Activated T-helper 17 cell treated with anti-CD3 and anti-CD28 coated beads, Interleukin-2, amount 50 U/mL, for 72 hours (primary cell): Measurements from ENCODE around the gene SETD2. TPM values are rescaled to one million over a fixed set of nuclear protein-coding genes. Genes with fewer than 3 reads are reported as not detected.
A peak's percentile ranks its signal among the peaks of the same experiment; 100 is the strongest.

Experiments
- ATAC-seq: fragments of 150-1000 bp; cut with Tn5 transposase; replicated peaks from 2 replicates; pipeline ENCODE4 v1.10.0; 2021; ENCODE audit warnings: mild to moderate bottlenecking, moderate library complexity
- H3K27ac Mint-ChIP-seq: one replicate; pipeline ENCODE4 v1.8.0; 2022; ENCODE audit warnings: mixed read lengths
- H3K27me3 Mint-ChIP-seq: one replicate; pipeline ENCODE4 v1.8.0; 2022; ENCODE audit warnings: mixed read lengths
- H3K36me3 Mint-ChIP-seq: one replicate; pipeline ENCODE4 v1.8.0; 2022; ENCODE audit warnings: low read depth, mild to moderate bottlenecking, mixed read lengths
- H3K4me1 Mint-ChIP-seq: one replicate; pipeline ENCODE4 v1.8.0; 2022; ENCODE audit warnings: mixed read lengths
- H3K4me3 Mint-ChIP-seq: one replicate; pipeline ENCODE4 v1.8.0; 2022; ENCODE audit warnings: mild to moderate bottlenecking, mixed read lengths
- H3K9me3 Mint-ChIP-seq: one replicate; pipeline ENCODE4 v1.8.0; 2022; ENCODE audit warnings: mixed read lengths
- total RNA-seq, 2 donors: library from RNA; stranded (reverse); gene quantifications; one replicate each; pipeline ENCODE4 v1.2.3, GENCODE V29; 2022

The SETD2 gene
- total RNA-seq, 2 donors from 2014 or later = 28.8 to 33.1 TPM

DNA sequence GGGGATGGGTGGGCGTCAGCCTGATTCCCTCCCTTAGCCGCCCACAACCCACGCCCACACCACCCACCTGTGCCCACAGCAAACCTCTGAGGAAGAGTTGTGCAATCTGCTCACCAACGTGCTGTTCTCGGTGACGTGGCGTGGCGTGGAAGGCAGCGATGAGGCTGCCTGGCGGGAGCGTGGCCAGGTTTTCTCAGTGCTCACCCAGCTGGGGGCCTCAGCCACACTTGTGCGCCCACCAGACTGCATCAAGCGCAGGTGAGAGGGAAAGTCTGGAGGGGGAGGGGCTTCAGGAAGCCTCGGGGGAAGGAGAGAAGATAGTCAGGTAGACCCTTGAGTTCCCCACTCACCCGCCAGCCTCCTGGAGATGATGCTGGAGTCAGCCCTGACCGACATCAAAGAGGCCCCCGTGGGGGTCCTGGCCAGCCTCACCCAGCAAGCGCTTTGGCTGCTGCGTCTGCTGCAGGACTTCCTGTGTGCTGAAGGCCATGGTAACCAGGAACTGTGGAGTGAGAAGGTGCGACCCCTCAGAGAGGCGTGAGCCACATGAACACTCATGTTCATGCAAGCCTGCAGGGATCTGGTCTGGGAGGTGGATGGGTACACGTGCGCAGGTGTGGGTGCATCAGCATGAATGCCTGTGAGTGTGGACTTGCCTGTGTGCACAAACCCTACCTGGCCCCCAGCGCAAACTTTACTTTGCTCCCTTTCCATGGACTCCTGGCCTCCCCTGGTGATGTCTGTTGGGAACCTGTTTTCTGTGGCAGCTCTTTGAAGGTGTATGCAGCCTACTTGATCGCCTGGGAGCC, 162.8 kb downstream of the SETD2 start:
- no peak overlapping the region for H3K27ac Mint-ChIP-seq
- ATAC-seq = no peak

DNA sequence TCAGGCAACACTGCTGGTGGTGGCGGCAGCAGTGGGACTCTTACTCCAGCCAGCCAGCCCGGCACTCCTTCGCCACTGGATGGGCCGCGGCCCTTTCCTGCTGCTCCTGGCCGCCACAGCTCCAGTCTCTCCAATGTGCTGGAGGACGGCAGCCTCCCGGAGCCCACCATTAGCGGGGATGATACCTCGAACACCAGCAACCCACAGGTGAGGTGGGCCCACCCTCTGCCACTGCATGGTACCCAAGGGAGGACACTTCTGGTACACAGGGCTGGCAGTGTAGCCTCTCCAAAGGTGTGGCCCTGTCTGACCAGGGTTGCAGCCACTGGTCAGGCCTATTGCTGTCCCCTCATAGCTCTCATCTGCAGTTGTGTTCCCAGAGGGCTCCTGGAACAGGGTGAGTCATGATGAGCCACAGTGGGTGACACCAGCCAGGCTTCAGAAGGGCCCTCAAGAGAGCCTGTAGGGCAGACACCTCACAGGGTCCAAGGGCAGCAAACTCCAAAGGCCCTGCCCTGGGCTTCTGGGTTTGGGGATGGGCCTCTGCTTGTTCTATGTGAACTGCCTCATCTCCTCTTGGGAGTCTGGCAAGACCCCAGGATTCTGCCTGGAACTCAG, 163.6 kb downstream of the SETD2 start:
- peaks cover 79% of the 10 kb centered on the region for H3K36me3 Mint-ChIP-seq
- H3K27ac Mint-ChIP-seq = peak overlapping the region; percentile 48
- ATAC-seq = peak; percentile 57
- no peaks in the 10 kb centered on the region for H3K27me3 Mint-ChIP-seq
- no peaks in the 10 kb centered on the region for H3K9me3 Mint-ChIP-seq
- H3K4me3 Mint-ChIP-seq = no peak overlapping the region
- H3K4me1 Mint-ChIP-seq = peaks cover 5% of the 10 kb centered on the region

More for the DNA sequence above, 162.8 kb downstream of the SETD2 start:
- Mint-ChIP-seq H3K27me3 (no peaks in the 10 kb centered on the region), H3K4me1 (peaks cover 5% of the 10 kb centered on the region), H3K9me3 (no peaks in the 10 kb centered on the region), H3K36me3 (peaks cover 87% of the 10 kb centered on the region), H3K4me3 (no peak overlapping the region)

DNA sequence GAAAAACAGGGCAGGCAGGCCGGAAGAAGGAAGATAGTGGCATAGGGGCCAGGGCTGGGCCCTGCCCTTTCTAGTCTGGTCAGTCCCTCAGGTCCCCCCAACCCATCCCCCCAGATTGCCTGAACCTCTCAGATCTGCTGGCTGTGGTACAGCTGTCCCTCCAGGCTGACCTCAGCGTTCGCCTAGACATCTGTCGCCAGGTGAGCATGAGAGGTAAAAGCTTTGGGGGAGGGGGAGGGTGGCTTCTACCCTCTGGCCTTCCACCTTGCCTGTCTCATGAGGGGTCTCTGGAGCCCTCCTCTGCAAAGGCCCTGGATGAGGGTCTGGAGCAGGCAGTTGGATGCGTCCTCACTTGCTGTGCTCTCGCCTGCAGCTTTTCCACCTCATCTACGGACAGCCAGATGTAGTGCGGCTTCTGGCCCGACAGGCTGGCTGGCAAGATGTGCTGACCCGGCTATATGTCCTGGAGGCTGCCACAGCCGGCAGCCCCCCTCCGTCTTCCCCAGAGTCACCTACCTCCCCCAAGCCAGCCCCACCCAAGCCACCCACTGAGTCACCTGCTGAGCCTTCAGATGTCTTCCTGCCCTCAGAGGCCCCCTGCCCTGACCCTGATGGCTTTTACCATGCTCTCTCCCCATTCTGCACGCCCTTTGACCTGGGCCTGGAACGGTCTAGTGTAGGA, 164.3 kb downstream of the SETD2 start:
- Mint-ChIP-seq H3K27ac (peak overlapping the region; percentile 48), H3K27me3 (no peaks in the 10 kb centered on the region), H3K4me1 (peaks cover 5% of the 10 kb centered on the region), H3K9me3 (no peaks in the 10 kb centered on the region), H3K36me3 (peaks cover 75% of the 10 kb centered on the region), H3K4me3 (no peak overlapping the region)
- no peak for ATAC-seq

DNA sequence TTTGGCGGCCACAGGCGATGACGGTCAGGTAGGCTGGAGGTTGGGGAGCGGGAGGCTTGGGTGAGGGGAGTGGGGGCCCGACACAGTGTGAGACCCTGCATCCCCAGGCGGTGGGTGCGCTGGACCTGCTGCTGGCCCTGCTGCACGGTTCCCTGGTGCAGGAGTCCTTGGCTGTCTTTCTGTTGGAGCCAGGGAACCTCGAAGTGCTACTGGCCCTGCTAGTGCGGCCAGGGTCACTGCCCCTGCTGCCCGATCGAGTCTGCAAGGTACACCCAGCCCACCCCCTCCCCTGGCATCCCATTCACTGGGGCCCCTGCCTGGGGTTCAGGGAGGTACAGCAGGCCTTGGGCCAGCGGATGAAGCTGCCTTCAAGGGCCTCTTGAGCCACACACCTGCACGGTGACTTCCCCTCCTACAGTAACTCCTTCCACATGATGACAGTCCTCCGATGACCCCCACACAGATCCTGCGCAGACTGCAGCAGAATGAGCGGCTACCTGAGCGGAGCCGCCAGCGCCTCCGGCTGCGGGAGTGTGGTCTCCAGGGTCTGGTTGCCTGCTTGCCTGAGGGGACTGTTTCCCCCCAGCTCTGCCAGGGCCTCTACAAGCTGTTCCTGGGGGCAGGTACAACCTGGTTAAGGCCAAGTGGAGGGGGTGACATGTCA, 164.9 kb downstream of the SETD2 start:
- Mint-ChIP-seq H3K27me3 (no peaks in the 10 kb centered on the region), H3K36me3 (peaks cover 75% of the 10 kb centered on the region), H3K27ac (peak overlapping the region; percentile 49), H3K4me3 (no peak overlapping the region), H3K4me1 (peaks cover 5% of the 10 kb centered on the region), H3K9me3 (no peaks in the 10 kb centered on the region)
- no peak for ATAC-seq

DNA sequence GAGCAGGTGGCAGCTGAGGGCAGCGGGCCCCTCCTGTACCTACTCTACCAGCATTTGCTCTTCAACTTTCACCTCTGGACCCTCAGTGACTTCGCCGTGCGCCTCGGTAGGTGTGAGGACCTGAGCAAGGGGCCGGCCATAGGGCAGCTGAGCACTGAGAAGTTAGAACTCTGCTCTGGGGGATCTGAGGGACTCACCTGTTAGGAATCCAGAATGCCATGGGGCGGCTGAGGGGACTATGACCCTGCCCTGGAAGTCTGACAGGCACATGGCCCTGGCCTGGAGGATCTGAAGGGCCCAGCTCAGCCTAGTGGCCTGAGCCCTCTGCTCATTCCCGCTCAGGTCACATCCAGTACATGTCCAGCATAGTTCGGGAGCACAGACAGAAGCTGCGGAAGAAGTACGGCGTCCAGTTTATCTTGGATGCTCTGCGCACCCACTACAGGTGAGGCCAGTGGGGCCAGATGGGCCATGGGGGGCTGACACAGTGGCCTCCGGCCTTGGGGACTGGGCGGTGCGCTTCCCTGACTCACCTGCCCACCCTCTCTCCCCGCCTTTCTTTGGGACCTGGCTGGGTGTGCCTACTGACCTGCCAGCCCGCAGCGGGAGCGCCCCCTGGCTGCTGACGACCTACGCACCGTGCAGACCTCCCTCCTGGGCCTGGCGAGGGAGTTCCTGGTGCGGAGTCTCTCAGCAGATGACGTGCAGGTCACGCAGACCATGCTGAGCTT, 165.6 kb downstream of the SETD2 start:
- Mint-ChIP-seq H3K36me3 (peaks cover 70% of the 10 kb centered on the region), H3K27ac (peak overlapping the region; percentile 49), H3K9me3 (no peaks in the 10 kb centered on the region), H3K27me3 (no peaks in the 10 kb centered on the region), H3K4me1 (peaks cover 5% of the 10 kb centered on the region), H3K4me3 (no peak overlapping the region)
- ATAC-seq = peak; percentile 74

DNA sequence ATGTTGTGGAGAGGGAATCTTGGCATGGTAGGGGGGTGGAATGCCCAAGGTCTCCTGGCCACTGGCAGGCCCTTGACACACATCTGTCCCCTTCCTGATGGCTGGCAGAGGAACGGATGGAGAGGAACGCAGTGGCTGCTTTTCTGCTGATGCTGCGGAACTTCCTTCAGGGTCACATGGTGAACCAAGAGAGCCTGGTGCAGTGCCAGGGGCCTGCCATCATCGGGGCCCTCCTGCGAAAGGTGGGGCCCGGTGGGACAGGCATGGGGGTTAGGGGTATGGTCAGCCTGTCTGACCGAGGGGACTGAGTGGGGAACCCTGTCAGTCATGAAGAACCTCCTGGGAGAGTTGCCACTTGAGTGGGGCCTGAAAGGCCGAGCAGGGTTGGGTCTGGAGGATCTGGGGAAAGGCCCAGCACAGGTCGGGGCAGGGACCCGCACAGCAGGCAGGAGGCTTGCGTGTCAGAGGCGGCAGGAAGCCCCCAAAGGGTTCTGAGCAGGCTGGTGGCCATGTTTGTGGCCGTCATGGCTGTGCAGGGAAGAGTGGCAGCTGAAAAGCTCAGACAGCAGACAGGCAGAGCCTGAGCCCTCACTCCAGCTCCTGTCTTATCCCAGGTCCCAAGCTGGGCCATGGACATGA, 166.3 kb downstream of the SETD2 start:
- peaks cover 5% of the 10 kb centered on the region for H3K4me1 Mint-ChIP-seq
- peaks cover 71% of the 10 kb centered on the region for H3K36me3 Mint-ChIP-seq
- H3K27ac Mint-ChIP-seq = peak overlapping the region; percentile 78
- no peaks in the 10 kb centered on the region for H3K9me3 Mint-ChIP-seq
- H3K4me3 Mint-ChIP-seq = no peak overlapping the region
- no peaks in the 10 kb centered on the region for H3K27me3 Mint-ChIP-seq
- ATAC-seq = no peak

DNA sequence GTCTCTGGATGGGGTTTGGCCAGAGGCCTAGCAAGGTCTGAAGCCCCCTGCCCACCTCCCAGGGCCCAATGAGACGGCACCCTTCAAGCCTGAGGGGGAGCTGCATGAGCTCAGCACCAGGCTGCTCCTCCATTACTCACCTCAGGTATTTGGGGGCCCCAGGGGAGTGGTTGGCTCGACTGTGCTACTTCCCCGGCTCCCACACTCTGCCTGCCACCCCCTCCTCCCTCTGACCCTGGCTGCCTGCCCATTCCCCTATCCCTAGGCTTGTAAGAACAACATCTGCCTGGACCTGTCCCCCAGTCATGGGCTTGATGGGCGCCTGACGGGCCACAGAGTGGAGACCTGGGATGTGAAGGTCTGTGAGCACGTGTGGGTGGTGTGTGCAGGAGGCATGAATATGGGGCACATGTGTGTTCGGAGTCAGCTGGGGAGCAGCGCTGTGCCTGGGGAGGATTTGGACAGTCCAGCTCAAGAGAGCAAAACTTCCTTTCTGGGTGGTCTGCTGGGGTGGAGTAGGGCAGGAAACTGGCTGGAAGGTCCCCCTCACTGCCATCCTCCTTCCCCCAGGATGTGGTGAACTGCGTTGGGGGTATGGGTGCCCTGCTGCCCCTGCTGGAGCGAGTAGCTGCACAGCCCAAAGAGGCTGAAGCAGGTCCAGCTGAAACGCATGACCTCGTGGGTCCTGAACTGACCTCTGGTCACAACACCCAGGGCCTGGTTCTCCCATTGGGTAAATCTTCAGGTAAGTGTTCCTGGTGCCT, 167.0 kb downstream of the SETD2 start:
- no peak for ATAC-seq
- Mint-ChIP-seq H3K4me3 (no peak overlapping the region), H3K36me3 (peaks cover 72% of the 10 kb centered on the region), H3K27ac (peak overlapping the region; percentile 78), H3K27me3 (no peaks in the 10 kb centered on the region), H3K9me3 (no peaks in the 10 kb centered on the region), H3K4me1 (peaks cover 5% of the 10 kb centered on the region)

DNA sequence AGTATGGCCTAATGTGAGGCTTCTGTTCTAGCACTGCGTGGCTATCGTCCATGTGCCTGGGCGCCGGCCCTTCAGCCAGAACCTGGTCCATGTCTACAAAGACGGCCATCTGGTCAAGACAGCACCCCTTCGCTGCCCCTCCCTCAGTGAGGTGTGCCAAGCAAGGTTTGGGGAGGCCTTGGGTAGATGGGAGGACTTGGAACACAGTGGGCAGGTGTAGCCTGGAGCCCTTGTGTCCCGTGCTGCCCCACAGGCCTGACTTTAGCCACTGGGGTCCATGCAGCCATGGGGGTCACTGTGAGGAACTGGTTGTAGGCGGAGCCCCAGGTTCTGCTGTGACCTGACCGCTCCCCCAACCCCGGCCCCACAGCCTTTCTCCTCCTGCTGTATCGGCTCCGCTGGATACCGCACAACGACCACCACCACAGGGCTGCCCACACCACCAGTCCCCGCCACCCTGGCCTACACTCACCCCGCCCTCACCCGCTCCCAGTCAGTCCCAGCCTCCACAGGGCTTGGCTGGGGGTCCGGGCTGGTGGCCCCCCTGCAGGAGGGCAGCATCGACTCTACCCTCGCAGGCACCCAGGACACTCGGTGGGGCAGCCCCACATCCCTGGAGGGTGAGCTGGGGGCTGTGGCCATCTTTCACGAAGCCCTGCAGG, 167.9 kb downstream of the SETD2 start:
- peaks cover 74% of the 10 kb centered on the region for H3K36me3 Mint-ChIP-seq
- H3K4me1 Mint-ChIP-seq = peaks cover 5% of the 10 kb centered on the region
- H3K27me3 Mint-ChIP-seq = no peaks in the 10 kb centered on the region
- H3K27ac Mint-ChIP-seq = no peak overlapping the region
- no peak for ATAC-seq
- no peaks in the 10 kb centered on the region for H3K9me3 Mint-ChIP-seq
- no peak overlapping the region for H3K4me3 Mint-ChIP-seq

DNA sequence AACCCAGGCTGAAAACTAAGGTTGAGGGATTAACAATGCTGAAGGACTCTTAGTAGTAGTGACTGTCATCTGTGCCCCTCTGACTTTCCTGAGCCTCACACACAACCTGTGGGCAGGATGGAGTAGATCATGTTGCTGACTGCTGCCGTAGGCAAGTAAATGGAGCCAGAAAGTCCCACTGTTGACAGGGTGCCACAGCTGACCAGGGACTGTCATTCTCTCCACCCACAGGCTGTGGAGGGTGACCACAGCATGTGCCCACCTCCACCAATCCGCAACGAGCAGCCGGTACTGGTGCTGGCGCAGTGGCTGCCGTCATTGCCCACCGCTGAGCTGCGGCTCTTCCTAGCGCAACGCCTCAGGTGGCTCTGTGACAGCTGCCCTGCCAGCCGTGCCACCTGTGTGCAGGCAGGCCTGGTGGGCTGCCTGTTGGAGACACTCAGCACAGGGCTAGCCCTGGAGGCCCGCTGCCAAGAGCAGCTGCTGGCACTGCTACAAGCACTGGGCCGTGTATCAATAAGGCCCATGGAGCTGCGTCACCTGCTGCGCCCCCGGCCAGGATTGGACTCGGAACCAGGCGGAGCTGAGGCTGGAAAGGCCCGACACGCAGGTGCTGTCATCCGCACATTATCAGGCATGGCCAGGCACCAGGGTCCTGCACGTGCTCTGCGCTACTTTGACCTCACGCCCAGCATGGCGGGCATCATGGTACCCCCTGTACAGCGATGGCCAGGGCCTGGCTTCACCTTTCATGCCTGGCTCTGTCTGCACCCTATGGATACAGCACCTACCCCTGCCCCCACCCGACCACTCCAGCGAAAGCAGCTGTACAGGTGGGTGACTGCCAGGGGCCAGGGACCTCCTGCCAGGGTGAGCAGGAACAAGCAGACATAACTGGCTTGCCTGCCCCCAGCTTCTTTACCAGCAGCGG, 168.8 kb downstream of the SETD2 start:
- no peak for ATAC-seq
- Mint-ChIP-seq H3K27ac (no peak overlapping the region), H3K4me1 (peaks cover 12% of the 10 kb centered on the region), H3K27me3 (no peaks in the 10 kb centered on the region), H3K36me3 (peaks cover 74% of the 10 kb centered on the region), H3K4me3 (no peak overlapping the region), H3K9me3 (no peaks in the 10 kb centered on the region)

DNA sequence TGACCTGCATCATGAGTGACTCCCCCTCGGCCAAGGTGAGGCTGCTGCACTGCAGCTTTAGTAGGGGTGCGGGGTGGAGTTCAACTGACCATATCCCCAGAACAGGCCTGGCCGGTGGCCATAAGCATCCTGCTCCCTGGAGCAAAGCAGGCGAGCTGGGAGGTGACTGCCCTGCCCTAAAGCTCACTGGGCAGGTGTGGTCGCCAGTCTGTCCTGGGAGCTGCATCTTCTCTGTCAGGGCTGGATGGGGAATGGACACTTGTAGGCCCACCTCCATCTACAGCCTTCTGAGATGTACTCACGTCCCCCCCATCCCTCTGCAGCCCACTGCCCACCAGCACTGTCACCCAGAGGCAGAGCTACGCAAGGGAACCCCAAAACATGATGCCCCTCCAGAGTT, 169.9 kb downstream of the SETD2 start:
- Mint-ChIP-seq H3K9me3 (no peaks in the 10 kb centered on the region), H3K4me1 (peaks cover 17% of the 10 kb centered on the region), H3K4me3 (no peak overlapping the region), H3K27ac (no peak overlapping the region), H3K27me3 (no peaks in the 10 kb centered on the region), H3K36me3 (peaks cover 76% of the 10 kb centered on the region)
- ATAC-seq = no peak

DNA sequence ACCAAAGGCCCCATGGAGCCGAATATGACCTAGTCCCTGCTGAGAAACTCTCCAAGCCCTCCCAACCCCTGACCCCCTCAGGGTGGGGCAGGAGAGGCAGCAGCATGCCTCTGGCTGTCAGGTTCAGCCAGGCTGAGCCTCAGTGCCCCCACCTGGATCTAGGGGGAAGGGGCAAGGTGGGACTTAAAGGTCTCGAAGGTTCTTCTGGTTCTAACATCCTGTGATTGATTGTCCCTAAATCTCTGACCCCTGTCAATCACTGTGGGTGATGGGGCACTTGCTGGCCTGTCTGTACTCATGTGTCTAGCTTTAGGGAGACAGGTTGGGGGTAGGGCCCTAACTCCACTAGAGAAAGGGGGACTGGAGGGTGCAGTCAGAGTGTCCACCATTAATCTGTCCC, 170.6 kb downstream of the SETD2 start:
- Mint-ChIP-seq H3K4me1 (peaks cover 24% of the 10 kb centered on the region), H3K27me3 (no peaks in the 10 kb centered on the region), H3K9me3 (no peaks in the 10 kb centered on the region), H3K27ac (peak overlapping the region; percentile 59), H3K36me3 (peaks cover 76% of the 10 kb centered on the region), H3K4me3 (no peak overlapping the region)
- no peak for ATAC-seq

DNA sequence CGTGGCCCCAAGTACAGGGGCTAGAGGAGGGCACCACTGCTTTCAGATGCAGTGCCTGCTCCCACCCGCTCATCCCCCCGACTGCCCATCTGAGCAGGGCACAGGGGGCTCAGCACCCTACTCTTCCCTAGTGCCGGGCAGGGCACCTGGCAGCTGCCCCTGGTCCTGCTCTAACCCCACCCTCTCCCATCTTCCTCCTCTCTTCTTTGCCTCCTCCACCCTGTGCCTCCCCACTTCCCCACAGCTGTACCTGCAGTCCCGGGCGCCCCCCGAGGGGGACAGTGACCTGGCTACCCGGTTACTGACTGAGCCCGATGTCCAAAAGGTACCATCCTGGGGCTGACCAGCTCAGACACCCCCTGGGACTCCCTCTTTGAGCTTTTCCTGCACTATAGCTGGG, 171.7 kb downstream of the SETD2 start:
- Mint-ChIP-seq H3K4me1 (peaks cover 31% of the 10 kb centered on the region), H3K4me3 (no peak overlapping the region), H3K27ac (peak overlapping the region; percentile 59), H3K9me3 (no peaks in the 10 kb centered on the region), H3K36me3 (peaks cover 66% of the 10 kb centered on the region), H3K27me3 (no peaks in the 10 kb centered on the region)
- ATAC-seq = no peak
